Stomach (tissue), 9 donors: ENCODE results near the gene LRRC74B. TPM values are rescaled to one million over a fixed set of nuclear protein-coding genes. Genes with fewer than 3 reads are reported as not detected.
"Not testable (repeated sequence)": the region's sequence is repeated elsewhere in the genome, so short reads cannot be mapped to it uniquely, and the experiment has no call there.

Experiments
- DNase-seq, 2 donors: peaks; one replicate each; pipeline versions ENCODE4 v3.0.0 to v3.0.0-alpha.2; 2013 to 2019
- H3K27ac ChIP-seq, 5 donors: fragments of 200-600 bp in 4 of 5; sonication (generic) in 4 of 5; one replicate each; pipeline ENCODE4 v1.5.1; 2013 to 2019; ENCODE audit warnings: mild to moderate bottlenecking in 1 of 5, moderate library complexity in 1 of 5
- H3K27me3 ChIP-seq, 3 donors: fragments of 200-600 bp; sonication (generic); one replicate each; pipeline ENCODE4 v1.5.1; 2017 to 2019; ENCODE audit warnings: mixed run types in 1 of 3
- H3K36me3 ChIP-seq, 4 donors: fragments of 200-600 bp; sonication (generic); 1 replicate in 3 of 4; 2 replicates in 1 of 4; pipeline ENCODE4 v1.5.1; 2016 to 2019
- H3K4me1 ChIP-seq, 4 donors: fragments of 200-600 bp; sonication (generic); one replicate each; pipeline ENCODE4 v1.5.1; 2016 to 2019
- H3K4me3 ChIP-seq, 4 donors: fragments of 200-600 bp; sonication (generic) in 3 of 4; one replicate each; pipeline ENCODE4 v1.5.1; 2016 to 2019; ENCODE audit warnings: mild to moderate bottlenecking in 1 of 4
- H3K9me3 ChIP-seq, 4 donors: fragments of 200-600 bp; sonication (generic); one replicate each; pipeline ENCODE4 v1.5.1; 2016 to 2019
- CTCF ChIP-seq, 7 experiments: fragments of 450-650 bp in 4 of 7; fragments of 200-600 bp in 3 of 7; sonication (generic) in 3 of 7; IDR thresholded peaks; one replicate each; pipeline ENCODE4 v1.5.1; 2016 to 2019; ENCODE audit warnings: antibody characterized with exemption in 7 of 7, control low read depth in 2 of 7, mild to moderate bottlenecking in 1 of 7
- EP300 ChIP-seq: sonication (generic); formaldehyde crosslinking; IDR thresholded peaks from one replicate; pipeline ENCODE4 v1.6.1; 2017; ENCODE audit warnings: antibody characterized with exemption
- POLR2A ChIP-seq, 4 donors: fragments of 450-650 bp; IDR thresholded peaks; one replicate each; pipeline ENCODE4 v1.6.1; 2016; ENCODE audit warnings: antibody characterized with exemption in 4 of 4, control low read depth in 2 of 4, mild to moderate bottlenecking in 1 of 4, moderate library complexity in 1 of 4
- POLR2AphosphoS5 ChIP-seq, 3 donors: sonication (generic); formaldehyde crosslinking; IDR thresholded peaks; one replicate each; pipeline ENCODE4 v1.6.1; 2016; ENCODE audit warnings: antibody characterized with exemption in 3 of 3
- WGBS, 5 donors: extraction: QIAGEN DNeasy Blood & Tissue Kit in 3 of 5; methylation state at CpG; one replicate each; pipeline versions ENCODE4 v1.1.5 to v1.1.7; 2013 to 2018; 5-methylcytosine and 5-hydroxymethylcytosine counted together
- intact Hi-C: fragments of 100-400 bp; cut with DNase I; formaldehyde crosslinking; loops from one replicate; pipeline ENCODE4 v1.15.1; 2023; ENCODE audit warnings: low total_unique reads
- polyA plus RNA-seq, 3 donors: library from polyadenylated mRNA; stranded (reverse); fragments of 200-250 nt; gene quantifications; one replicate each; pipeline ENCODE4 v1.2.3, GENCODE V29; 2013
- total RNA-seq, 5 donors: library from RNA; depleted of rRNA; stranded (reverse); fragments of >200 nt; gene quantifications; one replicate each; pipeline versions ENCODE4 v1.1.0 to v1.2.3, GENCODE V29; 2014 to 2016
- donor health status: healthy with polysubstance abuse.
- donor health status: Bipolar disorder and iron deficiency.
- donor health status: healthy.

The LRRC74B gene
- total and polyA plus RNA-seq, 8 donors: not detected

GRCh38 chr22:21000207-21000986 is 45.3 kb upstream of the LRRC74B start:
- TF ChIP-seq CTCF (IDR thresholded peaks at IDR 0.05) (no peak), POLR2A (IDR thresholded peaks at IDR 0.05) (peak in 1 of 4 donors; percentile 7)
- DNase-seq: no peak
- peaks cover 16 to 51% (median 50%) of the 10 kb centered on the region in 4 donors for H3K36me3 ChIP-seq

GRCh38 chr22:21000987-21001600 is 44.7 kb upstream of the LRRC74B start:
- WGBS, 5 donors: 1 to 2% (median 1%) methylated on average over 10 to 26 of the region's 26 CpGs
- Histone ChIP-seq H3K27ac (peak overlapping the region; percentile 91 to 99 (median 97)), H3K9me3 (no peaks in the 10 kb centered on the region), H3K4me3 (peak overlapping the region; percentile 60 to 83 (median 64)), H3K27me3 (no peaks in the 10 kb centered on the region), H3K4me1 (peaks cover 36 to 49% (median 45%) of the 10 kb centered on the region in 4 donors), H3K36me3 (peaks cover 12 to 44% (median 43%) of the 10 kb centered on the region in 4 donors)
- TF ChIP-seq CTCF (IDR thresholded peaks at IDR 0.05): no peak
- TF ChIP-seq POLR2AphosphoS5 (IDR thresholded peaks at IDR 0.05): no peak
- TF ChIP-seq POLR2A (IDR thresholded peaks at IDR 0.05): no peak
- no peak for TF ChIP-seq EP300
- no peak for DNase-seq
- intact Hi-C loops: no loop called here

More at GRCh38 chr22:21000207-21000986, 45.3 kb upstream of the LRRC74B start:
- 29 to 51% (median 42%) methylated on average over 17 to 22 of the region's 22 CpGs for WGBS, 5 donors
- H3K4me1 ChIP-seq: peaks cover 36 to 49% (median 45%) of the 10 kb centered on the region in 4 donors
- peak overlapping the region; percentile 60 to 83 (median 64) for H3K4me3 ChIP-seq
- peak overlapping the region; percentile 91 to 99 (median 97) for H3K27ac ChIP-seq
- H3K9me3 ChIP-seq: no peaks in the 10 kb centered on the region
- H3K27me3 ChIP-seq: no peaks in the 10 kb centered on the region
- intact Hi-C loops: no loop called here

- TF ChIP-seq EP300: no peak
- no peak for TF ChIP-seq CTCF (IDR thresholded peaks at IDR 0.05)
- TF ChIP-seq POLR2AphosphoS5 (IDR thresholded peaks at IDR 0.05): peak; percentile 92 to 95 (median 94)
- TF ChIP-seq POLR2A (IDR thresholded peaks at IDR 0.05): peak in 2 of 4 donors; percentile 59 to 67
- no peaks in the 10 kb centered on the region for H3K9me3 ChIP-seq
- H3K4me3 ChIP-seq: peak within 1 kb of the TSS; percentile 60 to 83 (median 64)
- 0% methylated on average over 45 to 83 of the region's 83 CpGs for WGBS, 5 donors
- H3K36me3 ChIP-seq: peaks cover 11 to 37% (median 36%) of the 10 kb centered on the region in 4 donors
- peak; percentile 97 to 98 for DNase-seq
- intact Hi-C loops: no loop called here
- H3K4me1 ChIP-seq: peaks cover 36 to 49% (median 45%) of the 10 kb centered on the region in 4 donors
- no peaks in the 10 kb centered on the region for H3K27me3 ChIP-seq
- peak within 1 kb of the TSS; percentile 91 to 99 (median 97) for H3K27ac ChIP-seq
Measured at GRCh38 chr22:21001601-21002325, 44.0 kb upstream of the LRRC74B start, which contains the start of gene THAP7. TSS of gene THAP7 (minus strand) at chr22:21002118. CDS start at chr22:21001911, 207 bp downstream.

GRCh38 chr22:21003782-21004181 is 42.0 kb upstream of the LRRC74B start:
- intact Hi-C loops: no loop called here
- Histone ChIP-seq H3K4me1 (peaks cover 36 to 43% (median 41%) of the 10 kb centered on the region in 4 donors), H3K9me3 (no peaks in the 10 kb centered on the region), H3K4me3 (no peak overlapping the region), H3K27me3 (no peaks in the 10 kb centered on the region), H3K27ac (peak overlapping the region in 3 of 5 donors; percentile 2 to 97 (median 96)), H3K36me3 (peaks cover 11 to 22% (median 16%) of the 10 kb centered on the region in 4 donors)
- 43 to 83% (median 61%) methylated on average over 3 to 4 of the region's 4 CpGs for WGBS, 5 donors
- peak in 1 of 2 donors; percentile 60 for DNase-seq
- TF ChIP-seq POLR2A (IDR thresholded peaks at IDR 0.05) (no peak), POLR2AphosphoS5 (IDR thresholded peaks at IDR 0.05) (no peak), EP300 (no peak), CTCF (IDR thresholded peaks at IDR 0.05) (no peak)

GRCh38 chr22:21009208-21009607 is 36.5 kb upstream of the LRRC74B start:
- DNase-seq, H3K27me3 ChIP-seq, H3K27ac ChIP-seq, intact Hi-C loops, H3K4me3 ChIP-seq, H3K9me3 ChIP-seq, H3K4me1 ChIP-seq, H3K36me3 ChIP-seq: not testable (repeated sequence)
- 81 to 88% (median 85%) methylated on average over 12 to 13 of the region's 13 CpGs for WGBS, 5 donors
